Measurements from ENCODE around the gene NECTIN1. TPM values are rescaled to one million over a fixed set of nuclear protein-coding genes. Genes with fewer than 3 reads are reported as not detected.
A peak's percentile ranks its signal among the peaks of the same experiment; 100 is the strongest.

NECTIN1 gene
- total RNA-seq, 1 donor from 2014 or later, result 85.3 TPM

DNA sequence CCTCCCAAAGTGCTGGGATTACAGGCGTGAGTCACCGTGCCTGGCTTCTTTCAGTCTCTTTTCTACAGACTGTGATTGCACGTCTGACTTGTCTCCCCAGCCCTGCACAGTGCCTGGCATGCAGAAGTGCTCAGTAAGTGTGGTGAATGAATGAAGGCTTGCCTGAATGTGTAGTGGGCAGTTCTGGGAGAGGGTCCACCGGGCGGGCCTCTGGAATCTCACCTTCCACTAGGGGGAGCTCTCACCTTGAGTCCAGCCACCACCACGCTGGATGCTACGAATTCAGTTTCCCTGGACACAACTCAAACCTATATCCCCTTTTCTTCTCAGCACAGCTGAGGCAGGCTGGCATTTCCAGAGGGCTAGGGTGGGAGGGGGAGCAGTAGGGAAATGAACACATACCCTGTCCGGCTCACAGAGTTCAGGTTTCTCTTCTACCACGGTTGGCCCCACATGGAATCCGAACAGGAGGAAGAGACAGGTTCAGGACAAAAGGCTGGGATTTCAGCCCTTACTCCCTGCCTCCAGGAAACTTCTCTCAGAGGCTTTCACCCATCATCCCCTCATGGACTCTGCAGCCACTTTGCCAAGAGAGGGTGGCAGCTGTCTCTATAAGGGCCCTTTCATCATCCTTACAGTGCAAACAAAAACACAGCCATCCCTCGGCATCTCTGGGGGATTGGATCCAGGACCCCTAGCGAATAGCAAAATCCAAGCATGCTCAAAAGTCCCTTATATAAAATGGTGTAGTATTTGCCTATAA, 86.8 kb downstream of the NECTIN1 start:
- Histone ChIP-seq H3K27me3 (ENCODE audit: control insufficient read depth, insufficient read depth, low read length) (peaks cover 13% of the 10 kb centered on the region), H3K36me3 (ENCODE audit: control insufficient read depth, insufficient read depth, low read length) (no peaks in the 10 kb centered on the region), H3K4me3 (ENCODE audit: low read depth, low read length) (no peak overlapping the region)
- DNase-seq (ENCODE audit: low read depth) (peak; percentile 34), FAIRE-seq (peak; percentile 18)
- TF ChIP-seq, protein P1, sequence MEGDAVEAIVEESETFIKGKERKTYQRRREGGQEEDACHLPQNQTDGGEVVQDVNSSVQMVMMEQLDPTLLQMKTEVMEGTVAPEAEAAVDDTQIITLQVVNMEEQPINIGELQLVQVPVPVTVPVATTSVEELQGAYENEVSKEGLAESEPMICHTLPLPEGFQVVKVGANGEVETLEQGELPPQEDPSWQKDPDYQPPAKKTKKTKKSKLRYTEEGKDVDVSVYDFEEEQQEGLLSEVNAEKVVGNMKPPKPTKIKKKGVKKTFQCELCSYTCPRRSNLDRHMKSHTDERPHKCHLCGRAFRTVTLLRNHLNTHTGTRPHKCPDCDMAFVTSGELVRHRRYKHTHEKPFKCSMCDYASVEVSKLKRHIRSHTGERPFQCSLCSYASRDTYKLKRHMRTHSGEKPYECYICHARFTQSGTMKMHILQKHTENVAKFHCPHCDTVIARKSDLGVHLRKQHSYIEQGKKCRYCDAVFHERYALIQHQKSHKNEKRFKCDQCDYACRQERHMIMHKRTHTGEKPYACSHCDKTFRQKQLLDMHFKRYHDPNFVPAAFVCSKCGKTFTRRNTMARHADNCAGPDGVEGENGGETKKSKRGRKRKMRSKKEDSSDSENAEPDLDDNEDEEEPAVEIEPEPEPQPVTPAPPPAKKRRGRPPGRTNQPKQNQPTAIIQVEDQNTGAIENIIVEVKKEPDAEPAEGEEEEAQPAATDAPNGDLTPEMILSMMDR (IDR thresholded peaks at IDR 0.05; ENCODE audit: insufficient read depth, low read length, severe bottlenecking), result peak; percentile 86

DNA sequence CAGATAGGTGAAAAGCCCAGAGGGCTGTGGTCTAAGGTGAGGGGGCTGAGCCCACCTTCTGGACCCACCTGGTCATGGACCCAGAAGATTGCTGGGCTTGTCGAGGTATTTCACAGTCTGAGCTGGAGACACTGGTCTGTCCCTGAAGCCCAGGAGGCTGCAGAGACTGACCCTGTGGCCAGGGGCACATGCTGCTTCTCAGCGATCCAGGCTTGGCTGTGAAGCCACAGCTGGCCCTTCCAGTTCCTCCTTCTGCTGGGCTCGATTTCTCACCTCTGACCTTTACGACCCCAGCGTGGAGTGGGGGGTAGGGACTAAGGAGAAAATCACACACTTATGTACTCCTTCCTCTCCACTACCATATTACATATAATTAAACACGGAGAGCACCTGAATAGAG, 88.5 kb downstream of the NECTIN1 start:
- DNase-seq (ENCODE audit: low read depth), result no peak
- TF ChIP-seq, protein P1 (IDR thresholded peaks at IDR 0.05; ENCODE audit: insufficient read depth, low read length, severe bottlenecking), result no peak
- Histone ChIP-seq H3K4me3 (ENCODE audit: low read depth, low read length) (no peak overlapping the region), H3K27me3 (ENCODE audit: control insufficient read depth, insufficient read depth, low read length) (peaks cover 10% of the 10 kb centered on the region), H3K36me3 (ENCODE audit: control insufficient read depth, insufficient read depth, low read length) (no peaks in the 10 kb centered on the region)
- FAIRE-seq, result no peak

DNA sequence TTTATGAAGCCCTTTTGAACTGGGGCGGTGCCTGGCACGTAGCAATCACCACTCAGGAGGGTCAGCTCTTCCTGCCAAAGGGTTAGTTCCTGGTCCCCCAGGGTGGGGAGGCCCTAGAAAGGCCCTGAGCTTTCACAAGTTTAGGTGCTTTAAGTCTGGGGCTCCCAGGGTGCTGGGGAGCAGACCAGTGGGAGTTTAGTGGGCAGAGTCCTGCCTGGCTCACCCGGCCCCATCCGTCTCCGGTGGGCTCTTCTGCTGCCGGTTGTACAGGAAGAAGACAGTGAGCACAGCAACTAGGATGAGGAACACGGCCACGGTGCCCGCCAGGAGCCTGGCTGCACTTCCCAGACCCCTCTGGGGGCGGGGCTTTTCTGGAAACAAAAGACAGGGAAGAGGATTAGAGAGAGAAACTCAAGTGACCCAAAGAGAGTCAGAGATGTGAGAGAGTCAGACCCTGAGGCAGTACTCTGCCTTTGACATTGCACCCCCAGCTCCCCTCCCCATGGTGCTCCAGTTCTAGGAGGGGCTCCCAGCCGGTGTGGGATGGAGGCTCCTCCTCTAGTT, 89.3 kb downstream of the NECTIN1 start:
- Histone ChIP-seq H3K27me3 (ENCODE audit: control insufficient read depth, insufficient read depth, low read length) (peaks cover 6% of the 10 kb centered on the region), H3K4me3 (ENCODE audit: low read depth, low read length) (no peak overlapping the region), H3K36me3 (ENCODE audit: control insufficient read depth, insufficient read depth, low read length) (no peaks in the 10 kb centered on the region)
- FAIRE-seq (no peak), DNase-seq (ENCODE audit: low read depth) (no peak)
- TF ChIP-seq, protein P1 (IDR thresholded peaks at IDR 0.05; ENCODE audit: insufficient read depth, low read length, severe bottlenecking), result no peak

DNA sequence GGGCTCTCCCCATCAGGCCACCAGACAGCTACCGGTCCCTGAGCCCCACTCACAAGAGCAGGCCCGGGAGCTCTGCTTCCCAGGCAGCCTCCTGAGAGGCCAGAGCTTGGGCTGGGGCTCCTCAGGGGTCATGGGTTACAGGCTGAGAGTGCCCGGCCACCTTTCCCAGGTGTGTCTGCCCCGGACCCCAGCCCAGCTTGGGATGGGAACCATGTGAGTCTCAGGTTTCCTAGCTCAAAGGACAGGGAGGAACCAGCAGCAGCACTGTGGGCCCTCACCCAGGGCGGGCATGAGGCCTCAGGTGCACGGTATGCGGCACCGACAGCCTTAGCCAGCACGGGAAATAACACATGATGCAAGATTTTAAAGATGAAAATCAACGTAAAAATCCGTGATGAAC, 90.1 kb downstream of the NECTIN1 start:
- FAIRE-seq (no peak), DNase-seq (ENCODE audit: low read depth) (no peak)
- no peaks in the 10 kb centered on the region for H3K36me3 ChIP-seq (ENCODE audit: control insufficient read depth, insufficient read depth, low read length)
- TF ChIP-seq, protein P1 (IDR thresholded peaks at IDR 0.05; ENCODE audit: insufficient read depth, low read length, severe bottlenecking), result no peak
- H3K27me3 ChIP-seq (ENCODE audit: control insufficient read depth, insufficient read depth, low read length), result peaks cover 6% of the 10 kb centered on the region
- H3K4me3 ChIP-seq (ENCODE audit: low read depth, low read length), result no peak overlapping the region

DNA sequence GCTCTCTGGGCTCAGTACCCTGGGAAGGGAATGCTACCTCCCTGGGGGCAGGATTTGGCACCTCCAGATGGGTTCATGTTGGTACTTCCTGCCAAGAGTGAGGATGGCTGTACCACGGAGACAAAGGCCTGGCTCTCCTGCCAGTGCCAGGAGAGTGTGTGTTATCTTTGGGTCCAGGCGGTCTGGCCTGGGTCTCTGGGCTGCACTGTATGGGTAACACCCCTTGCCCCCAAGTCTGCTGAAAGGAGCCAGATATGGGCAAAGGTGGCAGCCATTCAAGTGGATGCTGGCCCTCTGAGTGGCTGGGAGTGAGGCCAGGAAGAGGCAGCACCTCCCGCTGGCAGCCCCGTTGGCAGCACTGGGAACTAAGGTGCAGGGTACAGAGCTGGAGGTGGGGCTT, 91.5 kb downstream of the NECTIN1 start:
- no peak overlapping the region for H3K4me3 ChIP-seq (ENCODE audit: low read depth, low read length)
- H3K36me3 ChIP-seq (ENCODE audit: control insufficient read depth, insufficient read depth, low read length), result no peaks in the 10 kb centered on the region
- TF ChIP-seq, protein P1 (IDR thresholded peaks at IDR 0.05; ENCODE audit: insufficient read depth, low read length, severe bottlenecking), result no peak
- DNase-seq (ENCODE audit: low read depth) (no peak), FAIRE-seq (no peak)
- H3K27me3 ChIP-seq (ENCODE audit: control insufficient read depth, insufficient read depth, low read length), result peaks cover 3% of the 10 kb centered on the region
